H1 (cell line): ENCODE measurements around the gene PTPRCAP. TPM values are rescaled to one million over a fixed set of nuclear protein-coding genes. Genes with fewer than 3 reads are reported as not detected.

Experiments
- CTCF ChIA-PET: fragments of 300-600 bp; sonication (Branson Sonifier 250); formaldehyde crosslinking; loops from one replicate; lab custom pipeline; 2021; ENCODE audit not compliant: partially characterized antibody; lab: Charles Lee
- POLR2A ChIA-PET: fragments of 300-600 bp; sonication (Branson Sonifier 250); formaldehyde crosslinking; loops from one replicate; lab custom pipeline; 2021; ENCODE audit warnings: inconsistent platforms; ENCODE audit not compliant: partially characterized antibody; lab: Charles Lee
- DNase-seq, 2 experiments: peaks; one replicate each; pipeline versions ENCODE4 v3.0.0 to v3.0.0-alpha.2; 2010 to 2022; ENCODE audit warnings: low spot score in 2 of 2, low read depth in 1 of 2, mixed read lengths in 1 of 2
- FAIRE-seq: peaks from 2 replicates; lab custom pipeline; 2011; peaks lifted over from hg19 to GRCh38; lab: Jason Lieb, UNC
- H2AFZ ChIP-seq: 2 replicates; pipeline ENCODE4 v1.8.1; 2012; ENCODE audit warnings: low read length, inconsistent platforms
- H2AK5ac ChIP-seq: 2 replicates; pipeline ENCODE4 v1.6.1; 2013; ENCODE audit warnings: low read depth, low read length
- H2BK120ac ChIP-seq: replicated peaks from 2 replicates; pipeline ENCODE3; 2013; ENCODE audit warnings: low read depth, low read length, inconsistent platforms
- H2BK12ac ChIP-seq: 2 replicates; pipeline ENCODE4 v1.6.1; 2013; ENCODE audit warnings: low read depth, low read length
- H2BK15ac ChIP-seq: 2 replicates; pipeline ENCODE4 v1.6.1; 2013; ENCODE audit warnings: low read length
- H2BK20ac ChIP-seq: 2 replicates; pipeline ENCODE4 v1.6.1; 2013; ENCODE audit warnings: low read length
- H2BK5ac ChIP-seq: 2 replicates; pipeline ENCODE4 v1.6.1; 2013; ENCODE audit warnings: low read depth, low read length
- H3K14ac ChIP-seq: 2 replicates; pipeline ENCODE4 v1.6.1; 2013; ENCODE audit warnings: inconsistent platforms; ENCODE audit not compliant: insufficient read length
- H3K18ac ChIP-seq: 2 replicates; pipeline ENCODE4 v1.6.1; 2013; ENCODE audit warnings: low read length; ENCODE audit errors: extremely low read depth
- H3K23ac ChIP-seq: 2 replicates; pipeline ENCODE4 v1.6.1; 2013; ENCODE audit warnings: inconsistent platforms; ENCODE audit not compliant: insufficient read length
- H3K23me2 ChIP-seq: 2 replicates; pipeline ENCODE4 v1.6.1; 2013; ENCODE audit warnings: low read depth, low read length
- H3K27ac ChIP-seq: 2 replicates; pipeline ENCODE4 v1.6.1; 2011; ENCODE audit warnings: low read depth, low read length, inconsistent platforms
- H3K27me3 ChIP-seq, 4 experiments: replicated peaks in 1 of 4; 1 replicate in 1 of 4; 2 replicates in 3 of 4; pipeline versions ENCODE4 v1.6.1 to v1.8.1; 2011 to 2013; ENCODE audit warnings: low read length in 3 of 4, mild to moderate bottlenecking in 3 of 4, inconsistent platforms in 2 of 4, mixed read lengths in 2 of 4, moderate library complexity in 1 of 4; ENCODE audit not compliant: control insufficient read depth in 3 of 4, insufficient read depth in 3 of 4; ENCODE audit errors: extremely low read depth in 1 of 4
- H3K36me3 ChIP-seq, 4 experiments: 2 replicates each; pipeline versions ENCODE4 v1.6.1 to v1.8.1; 2011 to 2013; ENCODE audit warnings: mild to moderate bottlenecking in 4 of 4, low read length in 3 of 4, moderate library complexity in 2 of 4, control low read depth in 1 of 4, inconsistent platforms in 1 of 4; ENCODE audit not compliant: insufficient read depth in 4 of 4, control insufficient read depth in 2 of 4
- H3K4ac ChIP-seq: replicated peaks from 2 replicates; pipeline ENCODE3; 2013; ENCODE audit warnings: low read length, low read depth, mixed read lengths, inconsistent platforms; ENCODE audit not compliant: insufficient read length
- H3K4me1 ChIP-seq, 4 experiments: replicated peaks in 1 of 4; 1 replicate in 1 of 4; 2 replicates in 3 of 4; pipeline versions ENCODE4 v1.6.1 to v1.8.1; 2011 to 2013; ENCODE audit warnings: low read length in 3 of 4, inconsistent platforms in 2 of 4, mixed read lengths in 1 of 4; ENCODE audit not compliant: insufficient read depth in 4 of 4, control insufficient read depth in 3 of 4
- H3K4me2 ChIP-seq, 2 experiments: 2 replicates each; pipeline versions ENCODE4 v1.6.1 to v1.8.1; 2011 to 2013; ENCODE audit warnings: low read depth in 2 of 2, low read length in 2 of 2, control low read depth in 1 of 2, inconsistent platforms in 1 of 2, mild to moderate bottlenecking in 1 of 2; ENCODE audit not compliant: insufficient read depth in 1 of 2
- H3K4me3 ChIP-seq, 4 experiments: fragments of 200-600, 300-600 bp in 1 of 4; sonication (generic), shearing (Covaris generic), sonication (Bioruptor Twin) in 1 of 4; 2 replicates each; pipeline versions ENCODE4 v1.5.1 to v1.8.1; 2011 to 2016; ENCODE audit warnings: low read length in 4 of 4, low read depth in 3 of 4, control low read depth in 2 of 4, inconsistent platforms in 2 of 4, mild to moderate bottlenecking in 2 of 4, mixed read lengths in 1 of 4, moderate library complexity in 1 of 4; ENCODE audit not compliant: insufficient read depth in 2 of 4; ENCODE audit errors: extremely low read depth in 1 of 4
- H3K56ac ChIP-seq: replicated peaks from 2 replicates; pipeline ENCODE3; 2013; ENCODE audit warnings: low read depth, mild to moderate bottlenecking, mixed read lengths, low read length, inconsistent platforms; ENCODE audit not compliant: insufficient read length
- H3K79me1 ChIP-seq: 2 replicates; pipeline ENCODE4 v1.6.1; 2013; ENCODE audit warnings: low read depth, low read length, control low read depth
- H3K79me2 ChIP-seq, 2 experiments: 2 replicates each; pipeline versions ENCODE4 v1.6.1 to v1.8.1; 2012 to 2013; ENCODE audit warnings: low read length in 2 of 2, mild to moderate bottlenecking in 2 of 2, inconsistent platforms in 1 of 2; ENCODE audit not compliant: insufficient read depth in 2 of 2, control insufficient read depth in 1 of 2
- H3K9ac ChIP-seq, 4 experiments: replicated peaks in 1 of 4; 1 replicate in 1 of 4; 2 replicates in 3 of 4; pipeline versions ENCODE4 v1.6.1 to v1.8.1; 2011 to 2013; ENCODE audit warnings: low read depth in 3 of 4, low read length in 3 of 4, control low read depth in 2 of 4, mild to moderate bottlenecking in 2 of 4, moderate library complexity in 2 of 4, inconsistent platforms in 1 of 4; ENCODE audit errors: extremely low read depth in 1 of 4
- H3K9me3 ChIP-seq, 2 experiments: 2 replicates each; pipeline versions ENCODE4 v1.6.1 to v1.8.1; 2012 to 2013; ENCODE audit warnings: mild to moderate bottlenecking in 2 of 2, moderate library complexity in 2 of 2, control low read depth in 1 of 2, inconsistent platforms in 1 of 2, low read depth in 1 of 2, low read length in 1 of 2, mixed read lengths in 1 of 2; ENCODE audit not compliant: insufficient read depth in 2 of 2
- H4K20me1 ChIP-seq, 2 experiments: replicated peaks in 1 of 2; 2 replicates each; pipeline versions ENCODE3 to v1.8.1; 2011 to 2013; ENCODE audit warnings: inconsistent platforms in 2 of 2, low read length in 2 of 2, mild to moderate bottlenecking in 1 of 2; ENCODE audit not compliant: insufficient read depth in 2 of 2, control insufficient read depth in 1 of 2
- H4K5ac ChIP-seq: 2 replicates; pipeline ENCODE4 v1.6.1; 2013; ENCODE audit warnings: low read length, low read depth, mixed read lengths, inconsistent platforms; ENCODE audit not compliant: insufficient read length
- H4K8ac ChIP-seq: 2 replicates; pipeline ENCODE4 v1.8.0; 2013; ENCODE audit warnings: mild to moderate bottlenecking, moderate library complexity, low read length, inconsistent platforms; ENCODE audit not compliant: insufficient read depth; ENCODE audit errors: extremely low read depth
- H4K91ac ChIP-seq: replicated peaks from 2 replicates; pipeline ENCODE3; 2013; ENCODE audit warnings: low read length, mixed read lengths, inconsistent platforms; ENCODE audit not compliant: insufficient read length
- ASH2L ChIP-seq: fragments of 200-600, 300-600 bp; sonication (generic); IDR thresholded peaks from one replicate; pipeline ENCODE4 v1.7.1; 2017; ENCODE audit warnings: low read length
- E2F6 ChIP-seq: IDR thresholded peaks from 2 replicates; pipeline ENCODE4 v1.6.1; 2012; ENCODE audit warnings: inconsistent platforms
- SAP30 ChIP-seq: fragments of 300-600 bp; sonication (generic); IDR thresholded peaks from 2 replicates; pipeline ENCODE4 v1.7.1; 2012; ENCODE audit warnings: low read length, moderate library complexity, mild to moderate bottlenecking, inconsistent platforms; ENCODE audit not compliant: insufficient read depth, insufficient replicate concordance
- YY1 ChIP-seq: IDR thresholded peaks from 2 replicates; pipeline ENCODE4 v1.6.1; 2011; ENCODE audit warnings: low read depth, mild to moderate bottlenecking, low read length
- WGBS, 2 experiments: shearing (Covaris generic) in 1 of 2; methylation state at CpG; one replicate each; pipeline versions ENCODE4 v1.1.6 to v1.1.7; 2013 to 2015; ENCODE audit warnings: low lambda C conversion rate in 2 of 2, mixed read lengths in 2 of 2, inconsistent platforms in 1 of 2, low coverage in 1 of 2, missing lambda C conversion rate in 1 of 2; ENCODE audit not compliant: insufficient replicate concordance in 2 of 2, insufficient coverage in 1 of 2, insufficient read length in 1 of 2; ENCODE audit errors: extremely low coverage in 1 of 2, missing lambda C conversion rate in 1 of 2; 5-methylcytosine and 5-hydroxymethylcytosine counted together
- polyA plus RNA-seq, 7 experiments: library from polyadenylated mRNA; depleted of rRNA in 3 of 7; stranded (reverse) in 5 of 7; unstranded in 2 of 7; fragments of >200 nt in 5 of 7; fragments of 200-250 nt in 2 of 7; gene quantifications; 1 replicate in 5 of 7; 2 replicates in 1 of 7; 4 replicates in 1 of 7; pipeline versions ENCODE4 v1.2.1 to v1.2.3, GENCODE V29; 2011 to 2013; ENCODE audit warnings: missing spikeins in 2 of 7, mixed read lengths in 2 of 7
- total RNA-seq: library from RNA; stranded (reverse); fragmentation: NEBNext Ultra II Directional; extraction: Animal tissue kit (Norgen Biotek cat#: 25700); gene quantifications from 2 replicates; pipeline ENCODE4 v1.2.1, GENCODE V29; 2021

The PTPRCAP gene
- total and polyA plus RNA-seq, 2 of the 8 experiments (the other 6 are each of a cell fraction or from before 2014, with no cell fraction given) = 0.78 to 6.7 TPM

- H3K9ac ChIP-seq = no peak overlapping the region
- no peak overlapping the region for H2AFZ ChIP-seq
- FAIRE-seq (no peak), DNase-seq (no peak)
- no peak overlapping the region for H2BK5ac ChIP-seq
- peak overlapping the region; percentile 71 for H4K8ac ChIP-seq
- no peaks in the 10 kb centered on the region for H3K9me3 ChIP-seq
- H3K4me2 ChIP-seq = no peak overlapping the region
- H3K18ac ChIP-seq = no peak overlapping the region
- H2BK20ac ChIP-seq = no peak overlapping the region
- no peak overlapping the region for H2AK5ac ChIP-seq
- no peak overlapping the region for H2BK12ac ChIP-seq
- H3K4me1 ChIP-seq = no peaks in the 10 kb centered on the region
- no peak overlapping the region for H2BK15ac ChIP-seq
- H3K79me2 ChIP-seq = no peaks in the 10 kb centered on the region
- no peak overlapping the region for H2BK120ac ChIP-seq
- ChIA-PET POLR2A (interaction anchor here (0.9 to 4.3 kb wide), 4 partner anchors 13 to 62 kb away, joined by 3 to 27 read pairs (median 3); partner anchors contain the start of genes PTPRCAP and RAD9A), CTCF (no interaction called here)
- no peaks in the 10 kb centered on the region for H3K36me3 ChIP-seq
- no peak overlapping the region for H3K56ac ChIP-seq
- TF ChIP-seq E2F6 = no peak
- no peak for TF ChIP-seq YY1
- no peak for TF ChIP-seq SAP30
- TF ChIP-seq ASH2L = no peak
- no peak overlapping the region for H3K23ac ChIP-seq
- H4K5ac ChIP-seq = no peak overlapping the region
- no peaks in the 10 kb centered on the region for H4K20me1 ChIP-seq
- no peaks in the 10 kb centered on the region for H3K23me2 ChIP-seq
- no peak overlapping the region for H3K4ac ChIP-seq
- H3K14ac ChIP-seq = no peak overlapping the region
- no peaks in the 10 kb centered on the region for H3K79me1 ChIP-seq
- no peak overlapping the region for H4K91ac ChIP-seq
- H3K27ac ChIP-seq = no peak overlapping the region
- 92% methylated on average over 21 of the region's 21 CpGs; no CpG with 5 or more reads in 1 of the 2 experiments for WGBS, 2 experiments
- no peak overlapping the region for H3K4me3 ChIP-seq
- H3K27me3 ChIP-seq = no peaks in the 10 kb centered on the region
Measured at GRCh38 chr11:67453816-67454732, 16.6 kb upstream of the PTPRCAP start.
